Pancreas (tissue), 10 donors: ENCODE data around the gene WDR33. TPM values are rescaled to one million over a fixed set of nuclear protein-coding genes. Genes with fewer than 3 reads are reported as not detected.
A peak's percentile ranks its signal among the peaks of the same experiment; 100 is the strongest.

Experiments used
- ATAC-seq, 4 donors: fragments of 200-7000 bp; cut with Tn5 transposase; one replicate each; pipeline versions ENCODE4 v1.8.0 to v1.9.1; 2020; ENCODE audit warnings: mild to moderate bottlenecking in 4 of 4, moderate library complexity in 4 of 4
- DNase-seq, 6 donors: peaks; one replicate each; pipeline ENCODE4 v3.0.0-alpha.2; 2020
- FAIRE-seq: peaks from 2 replicates; lab custom pipeline; 2012; peaks lifted over from hg19 to GRCh38; lab: Jason Lieb, UNC
- H3K27ac ChIP-seq, 4 donors: fragments of 200-600 bp; sonication (generic); 1 replicate in 3 of 4; 2 replicates in 1 of 4; pipeline versions ENCODE4 v1.5.0 to v1.8.0; 2020
- H3K27me3 ChIP-seq, 4 donors: fragments of 200-600 bp; one replicate each; pipeline ENCODE4 v1.8.0; 2021
- H3K36me3 ChIP-seq, 3 donors: fragments of 200-600 bp; sonication (generic) in 1 of 3; one replicate each; pipeline versions ENCODE4 v1.5.0 to v1.8.0; 2020 to 2021
- H3K4me1 ChIP-seq, 3 donors: fragments of 200-600 bp; one replicate each; pipeline ENCODE4 v1.8.0; 2021
- H3K4me3 ChIP-seq, 4 donors: fragments of 200-600 bp; sonication (generic) in 2 of 4; one replicate each; pipeline versions ENCODE4 v1.5.0 to v1.8.0; 2020 to 2021
- H3K9me3 ChIP-seq, 4 donors: fragments of 200-600 bp; one replicate each; pipeline ENCODE4 v1.8.0; 2021
- WGBS, 2 donors: extraction: QIAGEN DNeasy Blood & Tissue Kit; methylation state at CpG; one replicate each; pipeline ENCODE4 v1.1.7; 2013; 5-methylcytosine and 5-hydroxymethylcytosine counted together
- intact Hi-C, 3 donors: fragments of 100-400 bp; cut with DNase I; formaldehyde crosslinking; loops; one replicate each; pipeline versions ENCODE4 v1.11.1 to v1.14.2; 2022
- polyA plus RNA-seq, 2 donors: library from polyadenylated mRNA; stranded (reverse); fragments of 200-250 nt; gene quantifications; one replicate each; pipeline ENCODE4 v1.2.3, GENCODE V29; 2013
- total RNA-seq, 6 donors: library from RNA; stranded (reverse); fragmentation: NEBNext Ultra II Directional in 4 of 6; extraction: Animal tissue kit (Norgen Biotek cat#: 25700) in 4 of 6; gene quantifications; one replicate each; pipeline versions ENCODE4 v1.2.1 to v1.2.4, GENCODE V29; 2021 to 2023
- TF ChIP-seq, protein P1 (sequence below), 4 donors: fragments of 200-600 bp; sonication (generic) in 3 of 4; IDR thresholded peaks; one replicate each; pipeline versions ENCODE4 v1.5.0 to v1.8.0; 2021; ENCODE audit warnings: antibody characterized with exemption in 4 of 4
- donor health status: healthy with polysubstance abuse.
- donor health status: DM: no; HTN: no; CAD: no; lungs with moderate emphysema.
- donor health status: DM: no; HTN: no; CAD: no.
- donor health status: control.
- donor health status: control.
- donor health status: Bipolar disorder and iron deficiency.
- donor health status: DM: yes; HTN: yes; CAD: no.
- donor health status: DM: no; HTN: no; CAD: no.
- donor health status: DM: no; HTN: no; CAD: no.
- donor health status: DM: yes; HTN: yes; CAD: no.

WDR33 gene
- total and polyA plus RNA-seq, 8 donors, result 8.9 to 29.6 (median 17.7) TPM

DNA sequence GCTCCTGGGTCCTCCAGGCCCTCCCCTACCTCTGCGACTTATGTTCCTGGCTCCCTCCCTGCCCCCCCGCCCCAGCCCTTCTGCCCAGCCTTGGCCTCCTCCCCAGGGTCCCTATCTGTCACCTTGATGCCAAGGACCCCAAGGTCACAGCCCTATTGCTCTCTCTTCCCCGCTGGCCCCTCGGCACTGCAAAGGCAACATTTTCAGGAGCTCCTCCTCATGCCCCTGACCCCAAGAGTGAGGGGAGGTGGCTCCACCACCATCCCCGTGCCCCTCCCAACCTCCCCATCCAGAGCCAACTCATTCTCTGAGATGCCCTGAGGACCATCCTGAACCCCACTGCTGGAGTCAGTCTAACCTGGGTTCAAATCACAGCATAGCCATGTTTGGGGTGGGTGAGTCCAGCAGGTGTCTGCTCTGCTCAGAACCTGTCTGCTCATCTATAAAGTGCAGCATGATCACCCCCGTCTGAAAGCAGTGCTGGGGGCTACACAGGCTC lies 147.4 kb downstream of the WDR33 start:
- H3K4me3 ChIP-seq, result peak overlapping the region in 1 of 4 donors; percentile 40
- peaks cover 0 to 3% (median 0%) of the 10 kb centered on the region in 4 donors for H3K27me3 ChIP-seq
- H3K4me1 ChIP-seq, result no peaks in the 10 kb centered on the region
- DNase-seq, result peak in 2 of 6 donors; percentile 0 to 36
- no peak overlapping the region for H3K27ac ChIP-seq
- TF ChIP-seq, protein P1, sequence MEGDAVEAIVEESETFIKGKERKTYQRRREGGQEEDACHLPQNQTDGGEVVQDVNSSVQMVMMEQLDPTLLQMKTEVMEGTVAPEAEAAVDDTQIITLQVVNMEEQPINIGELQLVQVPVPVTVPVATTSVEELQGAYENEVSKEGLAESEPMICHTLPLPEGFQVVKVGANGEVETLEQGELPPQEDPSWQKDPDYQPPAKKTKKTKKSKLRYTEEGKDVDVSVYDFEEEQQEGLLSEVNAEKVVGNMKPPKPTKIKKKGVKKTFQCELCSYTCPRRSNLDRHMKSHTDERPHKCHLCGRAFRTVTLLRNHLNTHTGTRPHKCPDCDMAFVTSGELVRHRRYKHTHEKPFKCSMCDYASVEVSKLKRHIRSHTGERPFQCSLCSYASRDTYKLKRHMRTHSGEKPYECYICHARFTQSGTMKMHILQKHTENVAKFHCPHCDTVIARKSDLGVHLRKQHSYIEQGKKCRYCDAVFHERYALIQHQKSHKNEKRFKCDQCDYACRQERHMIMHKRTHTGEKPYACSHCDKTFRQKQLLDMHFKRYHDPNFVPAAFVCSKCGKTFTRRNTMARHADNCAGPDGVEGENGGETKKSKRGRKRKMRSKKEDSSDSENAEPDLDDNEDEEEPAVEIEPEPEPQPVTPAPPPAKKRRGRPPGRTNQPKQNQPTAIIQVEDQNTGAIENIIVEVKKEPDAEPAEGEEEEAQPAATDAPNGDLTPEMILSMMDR (IDR thresholded peaks at IDR 0.05), result no peak
- no peaks in the 10 kb centered on the region for H3K36me3 ChIP-seq
- FAIRE-seq, result no peak
- ATAC-seq, result no peak
- WGBS, 2 donors, result 63 to 64% methylated on average over 5 to 6 of the region's 6 CpGs
- no peaks in the 10 kb centered on the region for H3K9me3 ChIP-seq
- intact Hi-C loops, result no loop called here

DNA sequence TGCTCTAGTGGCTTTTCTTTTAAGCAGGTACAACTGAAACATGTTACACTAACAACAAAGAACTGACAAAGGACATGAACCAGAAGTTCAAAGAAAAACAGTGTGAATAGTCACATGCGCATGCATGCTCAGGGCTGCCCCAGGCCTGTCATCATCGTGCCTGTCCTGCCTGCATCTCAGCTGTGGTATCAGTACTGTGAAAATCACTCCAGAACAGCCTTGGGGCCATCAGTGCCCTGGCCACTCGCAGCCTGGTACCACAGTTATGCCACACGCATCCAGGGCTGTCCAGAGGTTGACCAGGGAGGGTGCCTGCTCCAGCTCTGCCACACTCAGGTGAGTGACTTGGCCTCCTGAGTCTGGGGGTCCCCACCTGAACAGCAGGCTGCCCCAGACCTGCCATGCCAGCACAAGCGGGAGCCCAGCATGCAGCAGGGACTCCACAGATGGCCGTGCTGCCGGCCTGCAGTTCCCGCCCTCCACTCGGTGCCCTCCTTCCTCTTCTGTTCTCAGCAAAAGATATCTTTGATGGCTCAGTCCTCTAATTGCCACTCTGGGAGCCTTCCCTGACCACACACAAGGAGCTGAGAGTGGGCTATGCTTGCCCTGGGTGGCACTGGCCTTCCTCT lies 147.9 kb downstream of the WDR33 start:
- DNase-seq, result peak in 1 of 6 donors; percentile 36
- Histone ChIP-seq H3K4me1 (no peaks in the 10 kb centered on the region), H3K9me3 (no peaks in the 10 kb centered on the region), H3K27me3 (peaks cover 0 to 3% (median 0%) of the 10 kb centered on the region in 4 donors), H3K27ac (no peak overlapping the region), H3K36me3 (no peaks in the 10 kb centered on the region), H3K4me3 (no peak overlapping the region)
- intact Hi-C loops, result no loop called here
- WGBS, 2 donors, result 82 to 84% methylated on average over 9 of the region's 9 CpGs
- ATAC-seq, result no peak
- no peak for FAIRE-seq
- TF ChIP-seq, protein P1 (IDR thresholded peaks at IDR 0.05), result no peak

DNA sequence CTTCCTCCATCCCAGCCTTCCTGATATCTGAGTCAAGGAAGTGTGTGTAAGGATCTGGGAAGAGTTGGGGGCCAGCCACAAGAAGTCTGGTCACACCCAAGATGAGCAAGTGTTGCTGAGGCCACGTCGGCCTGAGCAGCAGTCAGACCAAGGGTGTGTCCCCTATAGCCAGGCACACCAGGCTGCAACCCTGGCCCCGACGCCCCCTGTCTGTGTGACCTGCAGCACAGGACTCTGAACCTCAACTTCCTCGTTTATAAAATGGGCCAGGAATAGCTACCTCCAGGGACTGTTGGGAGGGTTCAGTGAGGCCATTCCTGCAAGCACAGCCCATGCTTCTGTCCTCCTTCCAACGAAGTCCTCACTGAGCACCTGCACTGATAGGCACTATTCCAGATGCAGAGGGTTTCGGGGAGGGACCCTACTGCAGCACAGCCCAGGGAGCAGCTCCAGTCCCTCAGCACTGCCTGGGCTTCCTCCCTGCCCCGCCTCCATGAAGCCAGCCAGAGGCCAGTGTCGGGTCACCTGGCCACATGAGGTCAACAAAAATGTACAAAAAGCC lies 148.9 kb downstream of the WDR33 start:
- intact Hi-C loops, result no loop called here
- FAIRE-seq (no peak), ATAC-seq (no peak), DNase-seq (peak in 1 of 6 donors; percentile 29)
- no peaks in the 10 kb centered on the region for H3K36me3 ChIP-seq
- no peak overlapping the region for H3K4me3 ChIP-seq
- 56 to 62% methylated on average over 9 of the region's 9 CpGs for WGBS, 2 donors
- H3K27me3 ChIP-seq, result peaks cover 0 to 3% (median 0%) of the 10 kb centered on the region in 4 donors
- H3K27ac ChIP-seq, result no peak overlapping the region
- no peaks in the 10 kb centered on the region for H3K4me1 ChIP-seq
- H3K9me3 ChIP-seq, result no peaks in the 10 kb centered on the region
- TF ChIP-seq, protein P1 (IDR thresholded peaks at IDR 0.05), result no peak

DNA sequence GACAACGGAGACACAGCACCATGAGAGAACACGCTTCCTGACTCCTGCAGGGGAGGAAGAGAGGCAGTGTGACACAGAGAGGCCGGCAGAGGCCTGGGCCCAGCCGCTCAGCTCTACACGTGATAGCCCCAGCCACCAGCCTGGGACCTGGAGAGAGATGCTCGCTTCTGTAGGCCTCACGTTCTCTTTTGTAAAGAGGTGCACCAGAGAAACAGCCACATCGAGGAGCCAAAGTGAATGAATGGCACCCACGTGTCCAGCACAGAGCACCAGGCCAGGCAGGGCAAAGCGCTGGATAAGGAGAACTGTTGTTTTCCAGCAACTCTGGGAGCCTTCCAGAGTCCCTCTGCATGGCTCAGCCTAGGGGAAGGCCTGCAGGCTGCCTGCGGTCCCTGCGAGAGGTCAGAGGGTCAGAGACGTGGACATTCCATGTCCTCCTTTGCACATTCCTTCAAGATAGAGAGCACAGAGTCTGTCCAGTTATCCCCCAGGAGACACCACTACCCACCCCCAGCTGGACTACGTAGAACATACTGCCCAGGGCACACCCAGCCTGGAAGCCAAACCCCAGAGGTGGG lies 149.8 kb downstream of the WDR33 start:
- Histone ChIP-seq H3K27me3 (peaks cover 0 to 3% (median 0%) of the 10 kb centered on the region in 4 donors), H3K27ac (no peak overlapping the region), H3K4me3 (no peak overlapping the region), H3K4me1 (no peaks in the 10 kb centered on the region), H3K36me3 (no peaks in the 10 kb centered on the region), H3K9me3 (no peaks in the 10 kb centered on the region)
- peak in 1 of 6 donors; percentile 33 for DNase-seq
- no peak for FAIRE-seq
- intact Hi-C loops, result no loop called here
- 82 to 86% methylated on average over 14 of the region's 14 CpGs for WGBS, 2 donors
- peak in 1 of 4 donors; percentile 9 for ATAC-seq
- TF ChIP-seq, protein P1 (IDR thresholded peaks at IDR 0.05), result no peak

DNA sequence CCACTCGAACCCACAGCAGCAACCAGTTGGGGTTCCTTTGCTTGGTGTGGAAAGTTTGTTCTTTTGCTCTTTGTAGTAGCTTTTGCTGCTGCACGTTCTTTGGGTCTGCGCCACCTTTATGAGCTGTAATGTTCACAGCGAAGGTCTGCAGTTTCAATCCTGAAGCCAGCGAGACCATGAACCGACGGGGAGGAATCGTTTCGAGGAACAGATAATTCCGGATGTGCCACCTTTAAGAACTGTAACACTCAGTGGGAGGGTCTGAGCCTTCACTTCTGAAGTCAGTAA lies 150.7 kb downstream of the WDR33 start:
- no peaks in the 10 kb centered on the region for H3K9me3 ChIP-seq
- no peak overlapping the region for H3K27ac ChIP-seq
- 83 to 89% methylated on average over 10 of the region's 10 CpGs for WGBS, 2 donors
- H3K27me3 ChIP-seq, result peaks cover 0 to 3% (median 0%) of the 10 kb centered on the region in 4 donors
- intact Hi-C loops, result no loop called here
- TF ChIP-seq, protein P1 (IDR thresholded peaks at IDR 0.05), result no peak
- no peak overlapping the region for H3K4me3 ChIP-seq
- FAIRE-seq (no peak), DNase-seq (no peak), ATAC-seq (no peak)
- H3K36me3 ChIP-seq, result no peaks in the 10 kb centered on the region
- no peaks in the 10 kb centered on the region for H3K4me1 ChIP-seq
